ENCODE measurements around the gene FYB2.

GRCh38 chr1:56830052-56830451, 10.8 kb upstream of the FYB2 start:
- no peak for TF ChIP-seq CTCF (conservative IDR thresholded peaks at IDR 0.05; ENCODE audit: low read depth, low read length)
- TF ChIP-seq EZH2phosphoT487 (IDR thresholded peaks at IDR 0.05; ENCODE audit: borderline replicate concordance, low read length), result no peak
- no peak for TF ChIP-seq EZH2 (IDR thresholded peaks at IDR 0.05; ENCODE audit: low read length, unreplicated experiment)

All from PC-3 (cell line).